ENCODE results near the gene CPTP. TPM values are rescaled to one million over a fixed set of nuclear protein-coding genes. Genes with fewer than 3 reads are reported as not detected.

The CPTP gene
- total RNA-seq, 1 experiment from 2014 or later: 14.0 TPM

- TF ChIP-seq CTCF (conservative IDR thresholded peaks at IDR 0.05): no peak
- Histone ChIP-seq H3K56ac (ENCODE audit: insufficient read length, low read depth, low read length) (no peak overlapping the region), H2BK5ac (ENCODE audit: insufficient read length, low read length) (no peak overlapping the region), H3K79me2 (ENCODE audit: insufficient read depth, low read length) (peaks cover 4% of the 10 kb centered on the region; the same call in 1 of the 2 replicates), H3K27ac (ENCODE audit: insufficient read length, low read depth, low read length) (no peak overlapping the region), H2AFZ (ENCODE audit: low read length) (no peak overlapping the region), H3K9ac (ENCODE audit: extremely low read depth, insufficient read length, low read length) (peak overlapping the region; percentile 92), H2BK15ac (ENCODE audit: low read depth, low read length) (no peak overlapping the region), H3K23me2 (ENCODE audit: insufficient read length, low read depth, low read length, poor library complexity, severe bottlenecking) (peaks cover 10% of the 10 kb centered on the region), H4K20me1 (ENCODE audit: control insufficient read depth, insufficient read depth, insufficient read length) (no peaks in the 10 kb centered on the region), H3K4me2 (ENCODE audit: insufficient read depth, insufficient read length, low read length) (peak overlapping the region; percentile 94), H4K5ac (ENCODE audit: insufficient read length, low read depth, low read length) (no peak overlapping the region), H3K79me1 (ENCODE audit: insufficient read depth, low read depth, low read length, poor library complexity, severe bottlenecking) (peaks cover 13% of the 10 kb centered on the region), H3K4me1 (ENCODE audit: insufficient read depth, low read length) (no peaks in the 10 kb centered on the region; the same call in 1 of the 2 replicates), H3K18ac (ENCODE audit: insufficient read length, low read depth, low read length) (no peak overlapping the region), H2BK120ac (ENCODE audit: low read depth, low read length, poor library complexity, severe bottlenecking) (no peak overlapping the region), H2AK5ac (ENCODE audit: insufficient read length, low read length) (no peak overlapping the region), H2BK12ac (ENCODE audit: insufficient read length, low read depth, low read length) (no peak overlapping the region), H2BK20ac (ENCODE audit: low read depth, low read length, poor library complexity, severe bottlenecking) (no peak overlapping the region), H3K9me3 (ENCODE audit: control insufficient read depth, low read depth, low read length) (no peaks in the 10 kb centered on the region), H4K91ac (ENCODE audit: insufficient read length, low read depth, low read length) (no peak overlapping the region), H3K27me3 (ENCODE audit: insufficient read depth, low read length) (no peaks in the 10 kb centered on the region), H3K23ac (ENCODE audit: insufficient read length, low read depth, low read length) (no peak overlapping the region), H3K4ac (ENCODE audit: low read depth, low read length) (no peak overlapping the region), H3K14ac (ENCODE audit: insufficient read depth, low read length) (no peak overlapping the region), H4K8ac (replicated peaks; ENCODE audit: insufficient read length, low read depth, low read length) (no peak overlapping the region), H3T11ph (ENCODE audit: low read length) (no peak overlapping the region)
- Mint-ChIP-seq H3K27ac (peak overlapping the region; percentile 10 to 95 (median 61); a peak in 4 of 7 replicates), H3K4me1 (peaks cover 5 to 10% of the 10 kb centered on the region in 2 experiments), H3K4me3 (peak overlapping the region; percentile 83 to 88), H3K9me3 (no peaks in the 10 kb centered on the region), H3K36me3 (ENCODE audit: insufficient read depth in 1 of 3, low read depth in 3 of 3) (peaks cover 6 to 20% (median 12%) of the 10 kb centered on the region in 3 experiments), H3K27me3 (ENCODE audit: low read depth) (peaks cover 2% of the 10 kb centered on the region; the same call in 1 of the 2 replicates)
- WGBS (ENCODE audit: extremely low coverage, insufficient read length, low lambda C conversion rate): no CpG with 5 or more reads among the region's 52 CpGs
- DNase-seq: no peak
Observed at GRCh38 chr1:1373815-1374588, 49.4 kb downstream of the CPTP start.
